GM23338 (cell line): ENCODE measurements around the gene EPHX1. TPM values are rescaled to one million over a fixed set of nuclear protein-coding genes. Genes with fewer than 3 reads are reported as not detected.

ENCODE experiments used
- ATAC-seq: fragments of 200-7000 bp; cut with Tn5 transposase; 3 replicates; pipeline ENCODE4 v1.9.1; 2020
- DNase-seq: peaks from one replicate; pipeline ENCODE4 v3.0.0-alpha.2; 2015; ENCODE audit warnings: low spot score
- H2AFZ ChIP-seq: fragments of 200-600 bp; sonication (generic); 2 replicates; pipeline ENCODE4 v1.8.0; 2016; ENCODE audit warnings: antibody characterized with exemption, mild to moderate bottlenecking, moderate library complexity
- H3F3A ChIP-seq: fragments of 200-600 bp; sonication (generic); replicated peaks from 2 replicates; pipeline ENCODE4 v1.8.0; 2017; ENCODE audit warnings: antibody characterized with exemption, mixed run types, low read depth
- H3K27ac ChIP-seq: fragments of 200-600 bp; sonication (generic); 2 replicates; pipeline ENCODE4 v1.6.1; 2016; ENCODE audit warnings: low read depth
- H3K27me3 ChIP-seq: fragments of 200-600 bp; sonication (generic); 2 replicates; pipeline ENCODE4 v1.8.0; 2016; ENCODE audit warnings: mild to moderate bottlenecking, mixed run types, moderate library complexity; ENCODE audit not compliant: insufficient read depth
- H3K36me3 ChIP-seq: fragments of 200-600 bp; sonication (generic); 2 replicates; pipeline ENCODE4 v1.8.0; 2016; ENCODE audit warnings: mild to moderate bottlenecking; ENCODE audit not compliant: insufficient read depth
- H3K4me1 ChIP-seq: fragments of 200-600 bp; sonication (generic); 2 replicates; pipeline ENCODE4 v1.8.0; 2016; ENCODE audit warnings: mild to moderate bottlenecking, moderate library complexity; ENCODE audit not compliant: insufficient read depth
- H3K4me2 ChIP-seq: fragments of 200-600 bp; sonication (generic); 2 replicates; pipeline ENCODE4 v1.7.1; 2017; ENCODE audit warnings: mixed run types
- H3K4me3 ChIP-seq: fragments of 200-600 bp; sonication (generic); 2 replicates; pipeline ENCODE4 v1.6.1; 2016; ENCODE audit warnings: mixed run types
- H3K79me2 ChIP-seq: fragments of 200-600 bp; sonication (generic); replicated peaks from 2 replicates; pipeline ENCODE4 v1.8.0; 2017; ENCODE audit warnings: mild to moderate bottlenecking; ENCODE audit not compliant: insufficient read depth
- H3K9me2 ChIP-seq: fragments of 200-600 bp; sonication (generic); 2 replicates; pipeline ENCODE4 v1.8.0; 2017; ENCODE audit not compliant: insufficient read depth
- H4K20me1 ChIP-seq: fragments of 200-600 bp; sonication (generic); replicated peaks from 2 replicates; pipeline ENCODE4 v1.8.0; 2017; ENCODE audit warnings: mild to moderate bottlenecking; ENCODE audit not compliant: insufficient read depth
- H3K27ac Mint-ChIP-seq: 2 replicates; pipeline ENCODE4 v1.8.0; 2020; ENCODE audit warnings: inconsistent platforms, mild to moderate bottlenecking, moderate library complexity, mixed read lengths
- H3K27me3 Mint-ChIP-seq: 3 replicates; pipeline ENCODE4 v1.8.0; 2022; ENCODE audit warnings: low read depth, mild to moderate bottlenecking, moderate library complexity, mixed read lengths, inconsistent platforms; ENCODE audit not compliant: insufficient read depth, poor library complexity
- H3K36me3 Mint-ChIP-seq: 3 replicates; pipeline ENCODE4 v1.8.0; 2021; ENCODE audit warnings: low read depth, mild to moderate bottlenecking, inconsistent platforms, moderate library complexity, mixed read lengths
- H3K4me1 Mint-ChIP-seq: 3 replicates; pipeline ENCODE4 v1.8.0; 2020; ENCODE audit warnings: mild to moderate bottlenecking, inconsistent platforms, mixed read lengths
- H3K4me3 Mint-ChIP-seq: 3 replicates; pipeline ENCODE4 v1.8.0; 2021; ENCODE audit warnings: moderate library complexity, mild to moderate bottlenecking, inconsistent platforms, mixed read lengths
- H3K9me3 Mint-ChIP-seq: 3 replicates; pipeline ENCODE4 v1.8.0; 2020; ENCODE audit warnings: moderate library complexity, mild to moderate bottlenecking, inconsistent platforms, mixed read lengths
- CREB1 ChIP-seq: fragments of 250-450 bp; sonication (Bioruptor Pico); IDR thresholded peaks from 2 replicates; pipeline ENCODE4 v1.5.0; 2020; ENCODE audit warnings: low read depth, mild to moderate bottlenecking, moderate library complexity
- CTCF ChIP-seq, 2 experiments: fragments of 200-600 bp in 1 of 2; sonication (generic) in 1 of 2; conservative IDR thresholded peaks; 2 replicates each; pipeline versions ENCODE4 v1.5.1 to v1.6.1; 2016 to 2017; ENCODE audit warnings: antibody characterized with exemption in 2 of 2, low read depth in 2 of 2, mild to moderate bottlenecking in 2 of 2, moderate library complexity in 1 of 2
- EZH2 ChIP-seq: fragments of 200-600 bp; sonication (generic); IDR thresholded peaks from one replicate; pipeline ENCODE4 v1.8.0; 2017; ENCODE audit warnings: antibody characterized with exemption, mild to moderate bottlenecking, low read depth; ENCODE audit not compliant: unreplicated experiment
- EZH2phosphoT487 ChIP-seq: fragments of 200-600 bp; sonication (generic); IDR thresholded peaks from one replicate; pipeline ENCODE4 v1.8.1; 2018; ENCODE audit warnings: antibody characterized with exemption; ENCODE audit not compliant: unreplicated experiment
- JUNB ChIP-seq: IDR thresholded peaks from one replicate; pipeline ENCODE4 v1.6.1; 2016; ENCODE audit warnings: antibody characterized with exemption; ENCODE audit not compliant: unreplicated experiment
- NANOG ChIP-seq: IDR thresholded peaks from 2 replicates; pipeline ENCODE4 v1.6.1; 2016; ENCODE audit warnings: antibody characterized with exemption, borderline replicate concordance
- POLR2AphosphoS5 ChIP-seq: IDR thresholded peaks from 2 replicates; pipeline ENCODE4 v1.6.1; 2016; ENCODE audit warnings: antibody characterized with exemption, low read depth
- STAT1 ChIP-seq: IDR thresholded peaks from one replicate; pipeline ENCODE4 v1.6.1; 2016; ENCODE audit warnings: antibody characterized with exemption; ENCODE audit not compliant: unreplicated experiment
- ZNF114 ChIP-seq: fragments of 250-450 bp; sonication (Bioruptor Pico); IDR thresholded peaks from 2 replicates; pipeline ENCODE4 v1.5.0; 2020; ENCODE audit warnings: mild to moderate bottlenecking, moderate library complexity
- ZNF331 ChIP-seq: fragments of 250-450 bp; sonication (Bioruptor Pico); IDR thresholded peaks from 2 replicates; pipeline ENCODE4 v1.5.0; 2020; ENCODE audit warnings: low read depth, mild to moderate bottlenecking, moderate library complexity
- polyA plus RNA-seq: library from polyadenylated mRNA; unstranded; fragments of >200 nt; fragmentation: Nextera tagmentation; extraction: Ambion mirVana; gene quantifications from 2 replicates; pipeline ENCODE4 v1.2.1, GENCODE V29; 2016
- total RNA-seq: library from RNA; depleted of rRNA; stranded (reverse); fragments of >200 nt; shearing (Covaris generic); gene quantifications from 2 replicates; pipeline ENCODE4 v1.2.3, GENCODE V29; 2014
- TF ChIP-seq, protein P1 (sequence below): fragments of 250-450 bp; sonication (Bioruptor Pico); IDR thresholded peaks from 2 replicates; pipeline ENCODE4 v1.5.0; 2020; ENCODE audit warnings: mild to moderate bottlenecking, moderate library complexity
- TF ChIP-seq, protein P2 (sequence below): IDR thresholded peaks from one replicate; pipeline ENCODE4 v1.6.1; 2018; ENCODE audit warnings: antibody characterized with exemption; ENCODE audit not compliant: unreplicated experiment

Gene EPHX1
- total and polyA plus RNA-seq, 2 experiments from 2014 or later = 15.3 to 46.5 TPM

- peaks cover 44% of the 10 kb centered on the region for H3K36me3 ChIP-seq
- no peaks in the 10 kb centered on the region for H3K79me2 ChIP-seq
- no peaks in the 10 kb centered on the region for H3K4me1 Mint-ChIP-seq
- H3K9me2 ChIP-seq = no peaks in the 10 kb centered on the region
- TF ChIP-seq ZNF114 = no peak
- TF ChIP-seq, protein P1, sequence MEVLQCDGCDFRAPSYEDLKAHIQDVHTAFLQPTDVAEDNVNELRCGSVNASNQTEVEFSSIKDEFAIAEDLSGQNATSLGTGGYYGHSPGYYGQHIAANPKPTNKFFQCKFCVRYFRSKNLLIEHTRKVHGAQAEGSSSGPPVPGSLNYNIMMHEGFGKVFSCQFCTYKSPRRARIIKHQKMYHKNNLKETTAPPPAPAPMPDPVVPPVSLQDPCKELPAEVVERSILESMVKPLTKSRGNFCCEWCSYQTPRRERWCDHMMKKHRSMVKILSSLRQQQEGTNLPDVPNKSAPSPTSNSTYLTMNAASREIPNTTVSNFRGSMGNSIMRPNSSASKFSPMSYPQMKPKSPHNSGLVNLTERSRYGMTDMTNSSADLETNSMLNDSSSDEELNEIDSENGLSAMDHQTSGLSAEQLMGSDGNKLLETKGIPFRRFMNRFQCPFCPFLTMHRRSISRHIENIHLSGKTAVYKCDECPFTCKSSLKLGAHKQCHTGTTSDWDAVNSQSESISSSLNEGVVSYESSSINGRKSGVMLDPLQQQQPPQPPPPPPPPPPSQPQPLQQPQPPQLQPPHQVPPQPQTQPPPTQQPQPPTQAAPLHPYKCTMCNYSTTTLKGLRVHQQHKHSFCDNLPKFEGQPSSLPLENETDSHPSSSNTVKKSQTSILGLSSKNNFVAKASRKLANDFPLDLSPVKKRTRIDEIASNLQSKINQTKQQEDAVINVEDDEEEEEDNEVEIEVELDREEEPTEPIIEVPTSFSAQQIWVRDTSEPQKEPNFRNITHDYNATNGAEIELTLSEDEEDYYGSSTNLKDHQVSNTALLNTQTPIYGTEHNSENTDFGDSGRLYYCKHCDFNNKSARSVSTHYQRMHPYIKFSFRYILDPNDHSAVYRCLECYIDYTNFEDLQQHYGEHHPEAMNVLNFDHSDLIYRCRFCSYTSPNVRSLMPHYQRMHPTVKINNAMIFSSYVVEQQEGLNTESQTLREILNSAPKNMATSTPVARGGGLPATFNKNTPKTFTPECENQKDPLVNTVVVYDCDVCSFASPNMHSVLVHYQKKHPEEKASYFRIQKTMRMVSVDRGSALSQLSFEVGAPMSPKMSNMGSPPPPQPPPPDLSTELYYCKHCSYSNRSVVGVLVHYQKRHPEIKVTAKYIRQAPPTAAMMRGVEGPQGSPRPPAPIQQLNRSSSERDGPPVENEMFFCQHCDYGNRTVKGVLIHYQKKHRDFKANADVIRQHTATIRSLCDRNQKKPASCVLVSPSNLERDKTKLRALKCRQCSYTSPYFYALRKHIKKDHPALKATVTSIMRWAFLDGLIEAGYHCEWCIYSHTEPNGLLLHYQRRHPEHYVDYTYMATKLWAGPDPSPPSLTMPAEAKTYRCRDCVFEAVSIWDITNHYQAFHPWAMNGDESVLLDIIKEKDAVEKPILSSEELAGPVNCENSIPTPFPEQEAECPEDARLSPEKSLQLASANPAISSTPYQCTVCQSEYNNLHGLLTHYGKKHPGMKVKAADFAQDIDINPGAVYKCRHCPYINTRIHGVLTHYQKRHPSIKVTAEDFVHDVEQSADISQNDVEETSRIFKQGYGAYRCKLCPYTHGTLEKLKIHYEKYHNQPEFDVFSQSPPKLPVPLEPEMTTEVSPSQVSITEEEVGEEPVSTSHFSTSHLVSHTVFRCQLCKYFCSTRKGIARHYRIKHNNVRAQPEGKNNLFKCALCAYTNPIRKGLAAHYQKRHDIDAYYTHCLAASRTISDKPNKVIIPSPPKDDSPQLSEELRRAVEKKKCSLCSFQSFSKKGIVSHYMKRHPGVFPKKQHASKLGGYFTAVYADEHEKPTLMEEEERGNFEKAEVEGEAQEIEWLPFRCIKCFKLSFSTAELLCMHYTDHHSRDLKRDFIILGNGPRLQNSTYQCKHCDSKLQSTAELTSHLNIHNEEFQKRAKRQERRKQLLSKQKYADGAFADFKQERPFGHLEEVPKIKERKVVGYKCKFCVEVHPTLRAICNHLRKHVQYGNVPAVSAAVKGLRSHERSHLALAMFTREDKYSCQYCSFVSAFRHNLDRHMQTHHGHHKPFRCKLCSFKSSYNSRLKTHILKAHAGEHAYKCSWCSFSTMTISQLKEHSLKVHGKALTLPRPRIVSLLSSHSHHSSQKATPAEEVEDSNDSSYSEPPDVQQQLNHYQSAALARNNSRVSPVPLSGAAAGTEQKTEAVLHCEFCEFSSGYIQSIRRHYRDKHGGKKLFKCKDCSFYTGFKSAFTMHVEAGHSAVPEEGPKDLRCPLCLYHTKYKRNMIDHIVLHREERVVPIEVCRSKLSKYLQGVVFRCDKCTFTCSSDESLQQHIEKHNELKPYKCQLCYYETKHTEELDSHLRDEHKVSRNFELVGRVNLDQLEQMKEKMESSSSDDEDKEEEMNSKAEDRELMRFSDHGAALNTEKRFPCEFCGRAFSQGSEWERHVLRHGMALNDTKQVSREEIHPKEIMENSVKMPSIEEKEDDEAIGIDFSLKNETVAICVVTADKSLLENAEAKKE (CRISPR knock-in tag) = no peak
- no peak for TF ChIP-seq JUNB
- TF ChIP-seq EZH2 = no peak
- no peak for TF ChIP-seq EZH2phosphoT487
- no peak for TF ChIP-seq ZNF331 (CRISPR knock-in tag)
- TF ChIP-seq CREB1 (CRISPR knock-in tag) = no peak
- no peak for TF ChIP-seq CTCF (conservative IDR thresholded peaks at IDR 0.05; ENCODE audit: low read depth in 2 of 2)
- TF ChIP-seq, protein P2, sequence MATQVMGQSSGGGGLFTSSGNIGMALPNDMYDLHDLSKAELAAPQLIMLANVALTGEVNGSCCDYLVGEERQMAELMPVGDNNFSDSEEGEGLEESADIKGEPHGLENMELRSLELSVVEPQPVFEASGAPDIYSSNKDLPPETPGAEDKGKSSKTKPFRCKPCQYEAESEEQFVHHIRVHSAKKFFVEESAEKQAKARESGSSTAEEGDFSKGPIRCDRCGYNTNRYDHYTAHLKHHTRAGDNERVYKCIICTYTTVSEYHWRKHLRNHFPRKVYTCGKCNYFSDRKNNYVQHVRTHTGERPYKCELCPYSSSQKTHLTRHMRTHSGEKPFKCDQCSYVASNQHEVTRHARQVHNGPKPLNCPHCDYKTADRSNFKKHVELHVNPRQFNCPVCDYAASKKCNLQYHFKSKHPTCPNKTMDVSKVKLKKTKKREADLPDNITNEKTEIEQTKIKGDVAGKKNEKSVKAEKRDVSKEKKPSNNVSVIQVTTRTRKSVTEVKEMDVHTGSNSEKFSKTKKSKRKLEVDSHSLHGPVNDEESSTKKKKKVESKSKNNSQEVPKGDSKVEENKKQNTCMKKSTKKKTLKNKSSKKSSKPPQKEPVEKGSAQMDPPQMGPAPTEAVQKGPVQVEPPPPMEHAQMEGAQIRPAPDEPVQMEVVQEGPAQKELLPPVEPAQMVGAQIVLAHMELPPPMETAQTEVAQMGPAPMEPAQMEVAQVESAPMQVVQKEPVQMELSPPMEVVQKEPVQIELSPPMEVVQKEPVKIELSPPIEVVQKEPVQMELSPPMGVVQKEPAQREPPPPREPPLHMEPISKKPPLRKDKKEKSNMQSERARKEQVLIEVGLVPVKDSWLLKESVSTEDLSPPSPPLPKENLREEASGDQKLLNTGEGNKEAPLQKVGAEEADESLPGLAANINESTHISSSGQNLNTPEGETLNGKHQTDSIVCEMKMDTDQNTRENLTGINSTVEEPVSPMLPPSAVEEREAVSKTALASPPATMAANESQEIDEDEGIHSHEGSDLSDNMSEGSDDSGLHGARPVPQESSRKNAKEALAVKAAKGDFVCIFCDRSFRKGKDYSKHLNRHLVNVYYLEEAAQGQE = no peak
- no peak for TF ChIP-seq POLR2AphosphoS5
- no peak for TF ChIP-seq STAT1
- no peak for TF ChIP-seq NANOG
- no peak overlapping the region for H3K4me3 ChIP-seq
- H3K27ac ChIP-seq = no peak overlapping the region
- peaks cover 4% of the 10 kb centered on the region for H3K27me3 Mint-ChIP-seq
- H3K4me2 ChIP-seq = no peak overlapping the region
- 0 out of 2 replicates have a peak, but pooled peaks cover 4% of the 10 kb centered on the region for H3F3A ChIP-seq
- no peaks in the 10 kb centered on the region for H3K4me1 ChIP-seq
- no peak overlapping the region for H3K27ac Mint-ChIP-seq
- peaks cover 9% of the 10 kb centered on the region for H4K20me1 ChIP-seq
- no peak overlapping the region for H3K4me3 Mint-ChIP-seq
- no peaks in the 10 kb centered on the region for H3K27me3 ChIP-seq
- peaks cover 78% of the 10 kb centered on the region for H3K36me3 Mint-ChIP-seq
- H3K9me3 Mint-ChIP-seq = no peaks in the 10 kb centered on the region
- ATAC-seq (no peak), DNase-seq (no peak)
- no peak overlapping the region for H2AFZ ChIP-seq
Observed at GRCh38 chr1:225860876-225861441, 51.0 kb downstream of the EPHX1 start.
